Choroid plexus epithelial cell (primary cell): ENCODE data around the gene MAPKAP1.

Experiments
- DNase-seq: peaks from one replicate; pipeline ENCODE4 v3.0.0-alpha.2; 2010; ENCODE audit warnings: low read depth
- H3K4me3 ChIP-seq: 2 replicates; pipeline ENCODE4 v1.5.1; 2011; ENCODE audit warnings: low read depth, mild to moderate bottlenecking, control low read depth, low read length, moderate library complexity
- TF ChIP-seq, protein P1 (sequence below): conservative IDR thresholded peaks from 2 replicates; pipeline ENCODE4 v1.5.1; 2011; ENCODE audit warnings: low read depth, mild to moderate bottlenecking, control low read depth, inconsistent platforms, low read length, moderate library complexity

MAPKAP1 gene

GRCh38 chr9:125631391-125632085 lies 75.5 kb downstream of the MAPKAP1 start:
- H3K4me3 ChIP-seq: no peak overlapping the region
- DNase-seq: peak; percentile 80
- TF ChIP-seq, protein P1, sequence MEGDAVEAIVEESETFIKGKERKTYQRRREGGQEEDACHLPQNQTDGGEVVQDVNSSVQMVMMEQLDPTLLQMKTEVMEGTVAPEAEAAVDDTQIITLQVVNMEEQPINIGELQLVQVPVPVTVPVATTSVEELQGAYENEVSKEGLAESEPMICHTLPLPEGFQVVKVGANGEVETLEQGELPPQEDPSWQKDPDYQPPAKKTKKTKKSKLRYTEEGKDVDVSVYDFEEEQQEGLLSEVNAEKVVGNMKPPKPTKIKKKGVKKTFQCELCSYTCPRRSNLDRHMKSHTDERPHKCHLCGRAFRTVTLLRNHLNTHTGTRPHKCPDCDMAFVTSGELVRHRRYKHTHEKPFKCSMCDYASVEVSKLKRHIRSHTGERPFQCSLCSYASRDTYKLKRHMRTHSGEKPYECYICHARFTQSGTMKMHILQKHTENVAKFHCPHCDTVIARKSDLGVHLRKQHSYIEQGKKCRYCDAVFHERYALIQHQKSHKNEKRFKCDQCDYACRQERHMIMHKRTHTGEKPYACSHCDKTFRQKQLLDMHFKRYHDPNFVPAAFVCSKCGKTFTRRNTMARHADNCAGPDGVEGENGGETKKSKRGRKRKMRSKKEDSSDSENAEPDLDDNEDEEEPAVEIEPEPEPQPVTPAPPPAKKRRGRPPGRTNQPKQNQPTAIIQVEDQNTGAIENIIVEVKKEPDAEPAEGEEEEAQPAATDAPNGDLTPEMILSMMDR: peak; percentile 81

DNA sequence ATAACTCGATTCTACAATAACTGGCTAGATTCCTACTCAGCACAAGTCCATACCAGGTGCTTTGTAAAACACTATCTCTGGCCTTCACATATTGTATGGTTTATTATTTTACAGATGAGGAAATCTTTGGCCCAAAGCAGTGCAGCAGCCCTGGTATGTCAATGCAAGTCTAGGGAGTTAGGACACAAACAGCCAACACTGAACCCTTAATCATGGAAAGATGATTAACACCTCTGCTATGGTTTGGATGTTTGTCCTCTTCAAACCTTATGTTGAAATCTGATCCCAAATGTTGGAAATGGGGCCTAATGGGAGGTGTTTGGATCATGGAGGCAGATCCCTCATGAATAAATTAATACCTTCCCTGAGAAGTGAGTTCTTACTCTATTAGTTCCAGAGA lies 76.6 kb downstream of the MAPKAP1 start:
- TF ChIP-seq, protein P1: no peak
- H3K4me3 ChIP-seq: no peak overlapping the region
- no peak for DNase-seq

DNA sequence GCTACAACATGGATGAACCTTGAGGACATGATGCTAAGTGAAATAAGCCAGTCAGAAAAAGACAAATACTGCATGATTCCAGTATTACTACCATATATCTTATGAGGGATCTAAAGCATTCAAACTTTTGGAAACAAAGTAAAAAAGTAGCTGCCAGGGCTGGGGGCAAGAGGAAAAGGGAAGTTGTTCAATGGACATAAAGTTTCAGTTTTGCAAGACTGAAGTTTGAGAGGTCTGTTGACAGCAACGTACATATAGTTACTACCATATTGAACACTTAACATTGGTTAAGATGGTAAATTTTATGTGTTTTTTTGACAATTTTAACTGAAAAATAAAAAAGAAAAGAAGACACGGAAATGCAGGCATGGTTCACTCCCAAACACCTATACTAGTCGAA lies 77.6 kb downstream of the MAPKAP1 start:
- TF ChIP-seq, protein P1: no peak
- no peak for DNase-seq
- H3K4me3 ChIP-seq: no peak overlapping the region

- H3K4me3 ChIP-seq: no peak overlapping the region
- no peak for DNase-seq
- TF ChIP-seq, protein P1: no peak
Observed at GRCh38 chr9:125626187-125626586, 80.8 kb downstream of the MAPKAP1 start.

DNA sequence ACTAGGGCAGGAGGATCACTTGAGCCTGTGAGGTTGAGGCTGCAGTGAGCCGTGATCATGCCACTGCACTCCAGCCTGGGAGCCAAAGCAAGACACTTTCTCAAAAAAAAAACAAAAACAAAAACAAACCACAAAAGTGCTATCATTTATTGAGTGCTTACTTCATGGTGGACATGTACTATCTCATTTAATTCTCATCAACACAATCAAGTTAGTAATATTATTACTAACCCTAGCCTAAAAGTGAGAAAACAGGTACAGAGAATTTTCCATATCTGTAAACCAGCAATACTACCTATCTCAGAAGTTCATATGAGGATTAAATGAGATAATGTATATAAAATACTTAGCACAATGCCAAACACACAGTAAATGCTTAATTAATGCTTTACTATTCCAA lies 85.8 kb downstream of the MAPKAP1 start:
- H3K4me3 ChIP-seq: no peak overlapping the region
- DNase-seq: no peak
- TF ChIP-seq, protein P1: no peak

- no peak overlapping the region for H3K4me3 ChIP-seq
- DNase-seq: no peak
- TF ChIP-seq, protein P1: no peak
Observed at GRCh38 chr9:125620216-125620615, 86.8 kb downstream of the MAPKAP1 start.

DNA sequence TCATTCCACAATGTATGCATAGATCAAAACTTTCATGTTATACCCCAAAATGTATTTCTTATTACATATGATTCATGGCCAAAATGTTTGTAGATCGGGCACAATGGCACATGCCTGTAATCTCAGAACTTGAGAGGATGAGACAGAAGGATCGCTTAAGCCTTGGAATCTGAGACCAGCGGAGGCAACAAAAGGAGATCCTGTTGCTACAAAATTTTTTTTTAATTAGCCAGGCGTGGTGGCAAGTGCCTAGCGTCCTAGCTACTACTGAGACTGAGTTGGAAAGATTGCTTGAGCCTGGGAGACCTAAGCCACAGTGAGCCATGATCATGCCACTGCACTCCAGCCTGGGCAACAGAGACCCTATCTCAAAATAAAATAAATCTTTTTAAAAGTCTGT lies 89.9 kb downstream of the MAPKAP1 start:
- TF ChIP-seq, protein P1: no peak
- DNase-seq: no peak
- no peak overlapping the region for H3K4me3 ChIP-seq
